Ovary (tissue), 9 donors: Measurements from ENCODE around the gene IL12A. TPM values are rescaled to one million over a fixed set of nuclear protein-coding genes. Genes with fewer than 3 reads are reported as not detected.

Source experiments
- DNase-seq, 5 donors: peaks; one replicate each; pipeline ENCODE4 v3.0.0-alpha.2; 2019 to 2020
- H3K27ac ChIP-seq, 2 donors: fragments of 200-600 bp; one replicate each; pipeline versions ENCODE4 v1.5.1 to v1.8.0; 2019 to 2022
- H3K27me3 ChIP-seq: fragments of 200-600 bp; one replicate; pipeline ENCODE4 v1.8.0; 2022
- H3K36me3 ChIP-seq: fragments of 200-600 bp; sonication (generic); one replicate; pipeline ENCODE4 v1.5.1; 2019
- H3K4me1 ChIP-seq: one replicate; pipeline ENCODE4 v1.8.1; 2013; ENCODE audit warnings: mild to moderate bottlenecking, moderate library complexity; ENCODE audit not compliant: insufficient read depth
- H3K4me3 ChIP-seq: fragments of 200-600 bp; sonication (generic); one replicate; pipeline ENCODE4 v1.5.1; 2017
- H3K9me3 ChIP-seq, 2 donors: fragments of 200-600 bp in 1 of 2; sonication (generic) in 1 of 2; one replicate each; pipeline versions ENCODE4 v1.5.1 to v1.8.1; 2013 to 2019; ENCODE audit warnings: mild to moderate bottlenecking in 1 of 2, moderate library complexity in 1 of 2
- CTCF ChIP-seq, 3 donors: fragments of 450-650 bp in 2 of 3; fragments of 200-600 bp in 1 of 3; IDR thresholded peaks; one replicate each; pipeline versions ENCODE4 v1.5.1 to v1.8.0; 2016 to 2022; ENCODE audit warnings: antibody characterized with exemption in 3 of 3, mild to moderate bottlenecking in 1 of 3
- EP300 ChIP-seq: sonication (generic); formaldehyde crosslinking; IDR thresholded peaks from one replicate; pipeline ENCODE4 v1.6.1; 2017; ENCODE audit warnings: antibody characterized with exemption
- POLR2A ChIP-seq: fragments of 450-650 bp; IDR thresholded peaks from one replicate; pipeline ENCODE4 v1.6.1; 2017; ENCODE audit warnings: antibody characterized with exemption, mild to moderate bottlenecking, moderate library complexity
- WGBS, 3 donors: extraction: QIAGEN DNeasy Blood & Tissue Kit in 1 of 3; methylation state at CpG; one replicate each; pipeline versions ENCODE4 v1.1.5 to v1.1.7; 2013 to 2017; 5-methylcytosine and 5-hydroxymethylcytosine counted together
- intact Hi-C, 4 donors: fragments of 100-400 bp; cut with DNase I; formaldehyde crosslinking; loops; one replicate each; pipeline versions ENCODE4 v1.11.0 to v1.15.1; 2022 to 2023
- polyA plus RNA-seq, 2 donors: library from polyadenylated mRNA; stranded (reverse); fragments of 200-250 nt in 1 of 2; fragments of 350-450 nt in 1 of 2; fragmentation: Illumina TruSeq in 1 of 2; extraction: RNeasy Lipid Tissue Mini Kit (QIAGEN cat#74804) in 1 of 2; gene quantifications; one replicate each; pipeline ENCODE4 v1.2.3, GENCODE V29; 2013 to 2014
- total RNA-seq, 7 donors: library from RNA; depleted of rRNA in 2 of 7; stranded (reverse); fragments of >200 nt in 2 of 7; fragmentation: NEBNext Ultra II Directional in 3 of 7; extraction: Animal tissue kit (Norgen Biotek cat#: 25700) in 3 of 7; gene quantifications; one replicate each; pipeline versions ENCODE4 v1.1.0 to v1.2.4, GENCODE V29; 2016 to 2023
- donor health status: DM: no; HTN: no; CAD: no; lungs with moderate emphysema.
- donor health status: DM: no; HTN: no; CAD: no.
- donor health status: Bipolar disorder and iron deficiency.
- donor health status: DM: yes; HTN: yes; CAD: no.
- donor health status: DM: no; HTN: no; CAD: no.
- donor health status: DM: yes; HTN: yes; CAD: no.

Gene IL12A
- total and polyA plus RNA-seq, 9 donors: 0.15 to 6.0 (median 0.44) TPM; not detected in 1

GRCh38 chr3:160006282-160007163 is 17.9 kb downstream of the IL12A start:
- no peaks in the 10 kb centered on the region for H3K27me3 ChIP-seq
- H3K36me3 ChIP-seq: no peaks in the 10 kb centered on the region
- peak in 2 of 3 donors; percentile 18 to 41 for TF ChIP-seq CTCF (IDR thresholded peaks at IDR 0.05)
- TF ChIP-seq POLR2A: no peak
- H3K27ac ChIP-seq: no peak overlapping the region
- 8 to 11% (median 10%) methylated on average over 3 of the region's 3 CpGs for WGBS, 3 donors
- DNase-seq: peak in 1 of 5 donors; percentile 30
- no peaks in the 10 kb centered on the region for H3K9me3 ChIP-seq
- no peak overlapping the region for H3K4me3 ChIP-seq
- intact Hi-C loops: loop anchor here in 3 of 4 donors (10.0 kb wide), 2 partner anchors 122 to 192 kb away; no protein-coding TSS in a partner anchor
- no peaks in the 10 kb centered on the region for H3K4me1 ChIP-seq

GRCh38 chr3:160008961-160009360 is 20.3 kb downstream of the IL12A start:
- Histone ChIP-seq H3K4me3 (no peak overlapping the region), H3K27me3 (no peaks in the 10 kb centered on the region), H3K36me3 (no peaks in the 10 kb centered on the region), H3K27ac (no peak overlapping the region), H3K9me3 (no peaks in the 10 kb centered on the region), H3K4me1 (no peaks in the 10 kb centered on the region)
- no peak for TF ChIP-seq EP300
- TF ChIP-seq CTCF (IDR thresholded peaks at IDR 0.05): no peak
- TF ChIP-seq POLR2A: no peak
- intact Hi-C loops: loop anchor here in 3 of 4 donors (10.0 kb wide), 2 partner anchors 124 to 194 kb away; no protein-coding TSS in a partner anchor
- DNase-seq: no peak
- WGBS, 3 donors: 48 to 55% (median 48%) methylated on average over 4 of the region's 4 CpGs

GRCh38 chr3:160009525-160009924 is 20.9 kb downstream of the IL12A start:
- H3K27ac ChIP-seq: no peak overlapping the region
- TF ChIP-seq POLR2A: no peak
- no peak for TF ChIP-seq EP300
- no peak for TF ChIP-seq CTCF (IDR thresholded peaks at IDR 0.05)
- H3K36me3 ChIP-seq: no peaks in the 10 kb centered on the region
- DNase-seq: no peak
- no peaks in the 10 kb centered on the region for H3K4me1 ChIP-seq
- H3K9me3 ChIP-seq: no peaks in the 10 kb centered on the region
- H3K27me3 ChIP-seq: no peaks in the 10 kb centered on the region
- no peak overlapping the region for H3K4me3 ChIP-seq
- intact Hi-C loops: loop anchor here in 3 of 4 donors (10.0 kb wide), 2 partner anchors 125 to 195 kb away; no protein-coding TSS in a partner anchor

DNA sequence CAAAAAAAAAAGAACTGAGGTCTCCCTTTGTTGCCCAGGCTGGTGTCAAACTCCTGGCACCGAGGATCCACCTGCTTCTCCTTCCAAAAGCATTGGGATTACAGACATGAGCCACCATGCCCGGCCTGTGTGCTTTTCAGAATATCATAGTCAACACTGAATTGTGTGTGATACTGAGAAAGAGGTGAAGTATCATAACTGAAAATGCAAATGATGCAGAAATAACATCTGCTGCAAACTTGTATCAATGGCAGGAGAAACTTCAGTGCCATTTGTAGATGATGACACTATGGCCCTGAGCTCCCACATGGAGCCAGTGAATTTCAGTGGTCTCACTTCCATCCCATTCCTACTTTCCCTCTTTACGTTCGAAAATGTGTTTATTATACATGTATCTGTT is 21.9 kb downstream of the IL12A start:
- intact Hi-C loops: no loop called here
- no peak overlapping the region for H3K4me3 ChIP-seq
- no peaks in the 10 kb centered on the region for H3K27me3 ChIP-seq
- no peaks in the 10 kb centered on the region for H3K36me3 ChIP-seq
- no peak for DNase-seq
- WGBS, 3 donors: 87 to 93% (median 89%) methylated on average over 4 of the region's 4 CpGs
- H3K27ac ChIP-seq: no peak overlapping the region
- H3K9me3 ChIP-seq: no peaks in the 10 kb centered on the region
- no peak for TF ChIP-seq EP300
- no peak for TF ChIP-seq POLR2A
- TF ChIP-seq CTCF (IDR thresholded peaks at IDR 0.05): no peak
- H3K4me1 ChIP-seq: no peaks in the 10 kb centered on the region
